ENCODE results near the gene LMTK2.

DNA sequence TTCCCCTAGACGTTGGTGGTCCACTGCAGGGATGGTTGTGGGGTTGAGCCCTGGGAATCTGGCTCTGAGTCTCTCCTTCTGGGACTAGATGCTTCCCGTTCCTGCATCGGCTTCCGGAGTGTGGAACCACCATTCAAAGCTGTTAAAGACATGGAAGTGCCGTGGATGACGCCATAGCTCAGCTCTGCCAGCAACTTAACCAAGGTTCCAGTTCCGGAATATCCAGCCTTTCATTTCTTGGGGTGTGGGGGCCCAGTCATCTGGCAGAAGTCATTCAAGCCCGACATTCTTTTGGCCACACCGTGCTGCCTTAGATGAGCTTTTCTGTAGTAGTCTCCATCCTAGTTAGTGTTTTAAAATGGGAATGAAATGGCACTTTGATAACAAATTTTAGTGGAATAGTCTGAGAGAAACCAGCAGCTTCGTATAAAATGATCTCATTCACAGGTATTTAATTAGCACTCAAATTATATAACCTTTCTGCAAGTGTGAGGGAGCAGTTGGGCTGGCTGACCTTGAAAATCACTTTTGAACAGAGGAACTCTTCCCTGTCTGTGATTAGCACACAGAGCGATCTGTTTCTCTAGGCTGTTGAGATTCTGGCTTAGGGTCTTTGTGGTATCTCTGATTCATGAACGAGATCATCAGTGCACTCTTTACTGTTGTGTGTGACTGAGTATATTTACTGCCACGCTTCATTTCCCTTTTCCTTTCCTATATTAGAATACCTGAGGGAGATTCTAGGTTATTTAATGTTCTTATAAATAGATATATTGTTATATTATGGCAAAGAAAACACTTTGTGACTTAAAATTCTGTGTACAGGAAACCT lies 19.9 kb downstream of the LMTK2 start:
- TF ChIP-seq, protein P1, sequence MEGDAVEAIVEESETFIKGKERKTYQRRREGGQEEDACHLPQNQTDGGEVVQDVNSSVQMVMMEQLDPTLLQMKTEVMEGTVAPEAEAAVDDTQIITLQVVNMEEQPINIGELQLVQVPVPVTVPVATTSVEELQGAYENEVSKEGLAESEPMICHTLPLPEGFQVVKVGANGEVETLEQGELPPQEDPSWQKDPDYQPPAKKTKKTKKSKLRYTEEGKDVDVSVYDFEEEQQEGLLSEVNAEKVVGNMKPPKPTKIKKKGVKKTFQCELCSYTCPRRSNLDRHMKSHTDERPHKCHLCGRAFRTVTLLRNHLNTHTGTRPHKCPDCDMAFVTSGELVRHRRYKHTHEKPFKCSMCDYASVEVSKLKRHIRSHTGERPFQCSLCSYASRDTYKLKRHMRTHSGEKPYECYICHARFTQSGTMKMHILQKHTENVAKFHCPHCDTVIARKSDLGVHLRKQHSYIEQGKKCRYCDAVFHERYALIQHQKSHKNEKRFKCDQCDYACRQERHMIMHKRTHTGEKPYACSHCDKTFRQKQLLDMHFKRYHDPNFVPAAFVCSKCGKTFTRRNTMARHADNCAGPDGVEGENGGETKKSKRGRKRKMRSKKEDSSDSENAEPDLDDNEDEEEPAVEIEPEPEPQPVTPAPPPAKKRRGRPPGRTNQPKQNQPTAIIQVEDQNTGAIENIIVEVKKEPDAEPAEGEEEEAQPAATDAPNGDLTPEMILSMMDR (IDR thresholded peaks at IDR 0.05 in 8 of 11, conservative IDR thresholded peaks at IDR 0.05 in 3 of 11) = no peak
- no peak for TF ChIP-seq POLR2A (IDR thresholded peaks at IDR 0.05)
- TF ChIP-seq POLR2AphosphoS5 (IDR thresholded peaks at IDR 0.05) = no peak
